Keratinocyte (primary cell): ENCODE results near the gene C3orf33. TPM values are rescaled to one million over a fixed set of nuclear protein-coding genes. Genes with fewer than 3 reads are reported as not detected.

Experiments
- DNase-seq: peaks from one replicate; pipeline ENCODE4 v3.0.0-alpha.2; 2011; ENCODE audit warnings: low read depth, missing footprints, low spot score
- FAIRE-seq: peaks from 2 replicates; lab custom pipeline; 2011; peaks lifted over from hg19 to GRCh38; lab: Jason Lieb, UNC
- H2AFZ ChIP-seq: 2 replicates; pipeline ENCODE4 v1.6.0; 2012; ENCODE audit warnings: low read length, control low read depth, inconsistent platforms; ENCODE audit not compliant: control insufficient read depth
- H3K27ac ChIP-seq: 2 replicates; pipeline ENCODE4 v1.5.1; 2011; ENCODE audit warnings: low read length; ENCODE audit not compliant: control insufficient read depth, insufficient read depth
- H3K27me3 ChIP-seq: 3 replicates; pipeline ENCODE4 v1.6.0; 2011; ENCODE audit warnings: low read length; ENCODE audit not compliant: control insufficient read depth, insufficient read depth; ENCODE audit errors: extremely low read depth
- H3K36me3 ChIP-seq, 2 experiments: 2 replicates in 1 of 2; 3 replicates in 1 of 2; pipeline ENCODE4 v1.5.1; 2011; ENCODE audit warnings: low read length in 2 of 2, mild to moderate bottlenecking in 1 of 2; ENCODE audit not compliant: control insufficient read depth in 2 of 2, insufficient read depth in 2 of 2; ENCODE audit errors: extremely low read depth in 1 of 2
- H3K4me1 ChIP-seq: 3 replicates; pipeline ENCODE4 v1.5.1; 2011; ENCODE audit warnings: low read length; ENCODE audit not compliant: control insufficient read depth, insufficient read depth; ENCODE audit errors: extremely low read depth
- H3K4me2 ChIP-seq: 3 replicates; pipeline ENCODE4 v1.6.0; 2011; ENCODE audit warnings: low read depth, low read length; ENCODE audit not compliant: control insufficient read depth, insufficient read depth; ENCODE audit errors: extremely low read depth
- H3K4me3 ChIP-seq, 3 experiments: fragments of 200-600 bp in 1 of 3; sonication (generic) in 1 of 3; 2 replicates in 2 of 3; 3 replicates in 1 of 3; pipeline ENCODE4 v1.5.1; 2011 to 2016; ENCODE audit warnings: low read length in 3 of 3, mild to moderate bottlenecking in 3 of 3, control low read depth in 2 of 3, inconsistent platforms in 1 of 3, low read depth in 1 of 3, mixed read lengths in 1 of 3, mixed run types in 1 of 3, moderate library complexity in 1 of 3; ENCODE audit not compliant: control insufficient read depth in 2 of 3, insufficient read depth in 2 of 3; ENCODE audit errors: extremely low read depth in 1 of 3
- H3K79me2 ChIP-seq: 2 replicates; pipeline ENCODE4 v1.6.0; 2012; ENCODE audit warnings: low read length; ENCODE audit not compliant: control insufficient read depth, insufficient read depth
- H3K9ac ChIP-seq: 3 replicates; pipeline ENCODE4 v1.6.0; 2011; ENCODE audit warnings: low read length; ENCODE audit not compliant: control insufficient read depth, insufficient read depth; ENCODE audit errors: extremely low read depth
- H3K9me1 ChIP-seq: 3 replicates; pipeline ENCODE4 v1.6.0; 2011; ENCODE audit warnings: low read length; ENCODE audit not compliant: control insufficient read depth, insufficient read depth; ENCODE audit errors: extremely low read depth
- H3K9me3 ChIP-seq: 2 replicates; pipeline ENCODE4 v1.5.1; 2012; ENCODE audit warnings: low read depth, low read length; ENCODE audit not compliant: control insufficient read depth
- H4K20me1 ChIP-seq: 3 replicates; pipeline ENCODE4 v1.6.0; 2011; ENCODE audit warnings: low read length; ENCODE audit not compliant: control insufficient read depth, insufficient read depth; ENCODE audit errors: extremely low read depth
- EZH2 ChIP-seq: IDR thresholded peaks from one replicate; pipeline ENCODE4 v1.6.1; 2012; ENCODE audit warnings: inconsistent platforms, mild to moderate bottlenecking, low read length, moderate library complexity
- dilution Hi-C: fragments of 300-500 bp; cut with MboI; formaldehyde crosslinking; loops from one replicate; pipeline ENCODE4 v1.7.0; 2020; ENCODE audit warnings: low sequenced_read_pairs; ENCODE audit not compliant: extremely low pct_ligation_motif_present
- polyA plus RNA-seq, 5 experiments: library from polyadenylated mRNA; depleted of rRNA in 3 of 5; stranded (reverse) in 3 of 5; stranded (forward) in 1 of 5; unstranded in 1 of 5; fragments of >200 nt; gene quantifications; 1 replicate in 1 of 5; 2 replicates in 3 of 5; 3 replicates in 1 of 5; pipeline versions ENCODE4 v1.2.1 to v1.2.3, GENCODE V29; 2011 to 2012; ENCODE audit warnings: missing spikeins in 2 of 5, low read depth in 1 of 5, low replicate concordance in 1 of 5
- TF ChIP-seq, protein P1 (sequence below), 3 experiments: IDR thresholded peaks in 1 of 3; conservative IDR thresholded peaks in 1 of 3; optimal IDR thresholded peaks in 1 of 3; 2 replicates in 2 of 3; 3 replicates in 1 of 3; pipeline versions ENCODE3 to v1.5.1; 2011; ENCODE audit warnings: low read length in 3 of 3, mild to moderate bottlenecking in 3 of 3, moderate library complexity in 2 of 3, control low read depth in 1 of 3, inconsistent platforms in 1 of 3; ENCODE audit not compliant: insufficient read depth in 2 of 3; ENCODE audit errors: extremely low read depth in 1 of 3

C3orf33 gene
- polyA plus RNA-seq, 1 donor (not counting 4 experiments of a cell fraction or from before 2014, with no cell fraction given) = 2.9 TPM

DNA sequence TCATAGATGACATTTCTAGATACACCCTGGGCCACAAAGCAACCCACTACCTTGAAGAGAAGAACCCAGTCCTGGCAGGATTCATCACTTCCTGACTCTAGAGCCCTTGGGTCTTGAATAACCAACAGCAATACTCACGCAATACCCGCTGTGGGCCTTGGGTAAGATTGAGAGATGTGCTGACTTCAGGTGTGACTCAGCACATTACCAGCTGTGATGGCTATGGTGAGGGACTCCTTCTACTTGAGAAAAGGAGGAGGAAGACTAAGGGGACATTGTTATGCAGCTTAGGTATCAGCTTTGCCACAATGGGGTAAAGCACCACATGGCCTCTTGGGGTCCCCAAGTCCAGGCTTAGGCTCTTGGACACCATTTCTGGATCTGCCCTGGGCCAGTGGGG lies 14.9 kb downstream of the C3orf33 start:
- Histone ChIP-seq H3K4me1 (no peaks in the 10 kb centered on the region), H2AFZ (no peak overlapping the region), H3K36me3 (no peaks in the 10 kb centered on the region), H3K9me3 (no peaks in the 10 kb centered on the region), H3K27ac (no peak overlapping the region), H3K4me2 (no peak overlapping the region), H3K4me3 (no peak overlapping the region), H3K9ac (no peak overlapping the region), H3K9me1 (no peaks in the 10 kb centered on the region), H3K27me3 (no peaks in the 10 kb centered on the region), H3K79me2 (no peaks in the 10 kb centered on the region), H4K20me1 (no peaks in the 10 kb centered on the region)
- DNase-seq (no peak), FAIRE-seq (no peak)
- no peak for TF ChIP-seq EZH2
- TF ChIP-seq, protein P1, sequence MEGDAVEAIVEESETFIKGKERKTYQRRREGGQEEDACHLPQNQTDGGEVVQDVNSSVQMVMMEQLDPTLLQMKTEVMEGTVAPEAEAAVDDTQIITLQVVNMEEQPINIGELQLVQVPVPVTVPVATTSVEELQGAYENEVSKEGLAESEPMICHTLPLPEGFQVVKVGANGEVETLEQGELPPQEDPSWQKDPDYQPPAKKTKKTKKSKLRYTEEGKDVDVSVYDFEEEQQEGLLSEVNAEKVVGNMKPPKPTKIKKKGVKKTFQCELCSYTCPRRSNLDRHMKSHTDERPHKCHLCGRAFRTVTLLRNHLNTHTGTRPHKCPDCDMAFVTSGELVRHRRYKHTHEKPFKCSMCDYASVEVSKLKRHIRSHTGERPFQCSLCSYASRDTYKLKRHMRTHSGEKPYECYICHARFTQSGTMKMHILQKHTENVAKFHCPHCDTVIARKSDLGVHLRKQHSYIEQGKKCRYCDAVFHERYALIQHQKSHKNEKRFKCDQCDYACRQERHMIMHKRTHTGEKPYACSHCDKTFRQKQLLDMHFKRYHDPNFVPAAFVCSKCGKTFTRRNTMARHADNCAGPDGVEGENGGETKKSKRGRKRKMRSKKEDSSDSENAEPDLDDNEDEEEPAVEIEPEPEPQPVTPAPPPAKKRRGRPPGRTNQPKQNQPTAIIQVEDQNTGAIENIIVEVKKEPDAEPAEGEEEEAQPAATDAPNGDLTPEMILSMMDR (optimal IDR thresholded peaks at IDR 0.05 in 1 of 3, IDR thresholded peaks at IDR 0.05 in 1 of 3, conservative IDR thresholded peaks at IDR 0.05 in 1 of 3; ENCODE audit: extremely low read depth in 1 of 3, insufficient read depth in 2 of 3, low read length in 3 of 3) = no peak
- dilution Hi-C loops = no loop called here

GRCh38 chr3:155790272-155790925 lies 15.7 kb downstream of the C3orf33 start:
- no peaks in the 10 kb centered on the region for H3K79me2 ChIP-seq
- no peaks in the 10 kb centered on the region for H3K4me1 ChIP-seq
- no peak for TF ChIP-seq EZH2
- TF ChIP-seq, protein P1 (optimal IDR thresholded peaks at IDR 0.05 in 1 of 3, IDR thresholded peaks at IDR 0.05 in 1 of 3, conservative IDR thresholded peaks at IDR 0.05 in 1 of 3; ENCODE audit: extremely low read depth in 1 of 3, insufficient read depth in 2 of 3, low read length in 3 of 3) = no peak
- no peak overlapping the region for H3K27ac ChIP-seq
- FAIRE-seq (no peak), DNase-seq (no peak)
- dilution Hi-C loops = no loop called here
- no peaks in the 10 kb centered on the region for H3K9me3 ChIP-seq
- no peak overlapping the region for H3K4me3 ChIP-seq
- H3K27me3 ChIP-seq = no peaks in the 10 kb centered on the region
- H3K36me3 ChIP-seq = no peaks in the 10 kb centered on the region
- no peak overlapping the region for H3K9ac ChIP-seq
- H3K9me1 ChIP-seq = no peaks in the 10 kb centered on the region
- H4K20me1 ChIP-seq = no peaks in the 10 kb centered on the region
- no peak overlapping the region for H2AFZ ChIP-seq
- H3K4me2 ChIP-seq = no peak overlapping the region
